Measurements from ENCODE around the gene BZW1. TPM values are rescaled to one million over a fixed set of nuclear protein-coding genes. Genes with fewer than 3 reads are reported as not detected.

Gene BZW1
- total and polyA plus RNA-seq, 4 donors: 37.4 to 226 (median 170) TPM

- DNase-seq: no peak
- TF ChIP-seq CTCF (IDR thresholded peaks at IDR 0.05; ENCODE audit: control extremely low read depth, extremely low read depth): no peak
- Histone ChIP-seq H3K9ac (ENCODE audit: insufficient read depth in 1 of 2, low read length in 2 of 2) (no peak overlapping the region), H3K36me3 (ENCODE audit: control insufficient read depth in 4 of 4, insufficient read depth in 4 of 4, low read length in 4 of 4) (peaks cover 8 to 10% (median 9%) of the 10 kb centered on the region in 4 donors), H3K4me1 (ENCODE audit: control insufficient read depth in 5 of 5, insufficient read depth in 5 of 5, low read length in 5 of 5) (no peaks in the 10 kb centered on the region), H3K27me3 (ENCODE audit: control insufficient read depth in 3 of 3, insufficient read depth in 3 of 3, low read length in 2 of 3) (no peaks in the 10 kb centered on the region), H3K4me3 (no peak overlapping the region), H3K9me3 (ENCODE audit: control insufficient read depth in 4 of 4, insufficient read depth in 3 of 4, low read length in 3 of 4) (no peaks in the 10 kb centered on the region), H3K27ac (ENCODE audit: low read depth in 1 of 2, low read length in 1 of 2) (no peak overlapping the region)
- no peak for ATAC-seq (ENCODE audit: insufficient read depth, low FRiP score)
Measured at GRCh38 chr2:200847269-200847668, 35.6 kb downstream of the BZW1 start.

DNA sequence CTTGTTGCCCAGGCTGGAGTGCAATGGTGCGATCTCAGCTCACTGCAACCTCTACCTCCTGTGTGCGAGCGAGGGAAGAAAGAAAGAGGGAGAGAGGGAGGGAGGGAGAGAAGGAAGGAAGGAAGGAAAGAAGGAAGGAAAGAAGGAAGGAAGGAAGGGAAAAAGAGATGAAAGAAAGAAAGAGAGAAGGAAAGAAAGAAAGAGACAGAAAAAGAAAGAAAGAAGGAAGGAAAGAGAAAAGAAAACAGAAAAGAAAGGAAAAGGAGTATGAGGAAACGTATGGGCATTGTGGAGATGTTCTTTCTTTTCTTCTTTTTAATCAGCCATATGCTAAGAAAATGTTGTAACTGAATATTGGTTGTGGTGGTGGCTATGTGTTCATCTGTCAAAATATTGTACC is 36.2 kb downstream of the BZW1 start:
- no peak overlapping the region for H3K27ac ChIP-seq (ENCODE audit: low read depth in 1 of 2, low read length in 1 of 2)
- H3K4me3 ChIP-seq: no peak overlapping the region
- ATAC-seq (ENCODE audit: insufficient read depth, low FRiP score) (no peak), DNase-seq (no peak)
- no peak overlapping the region for H3K9ac ChIP-seq (ENCODE audit: insufficient read depth in 1 of 2, low read length in 2 of 2)
- H3K36me3 ChIP-seq (ENCODE audit: control insufficient read depth in 4 of 4, insufficient read depth in 4 of 4, low read length in 4 of 4): peaks cover 13 to 17% (median 14%) of the 10 kb centered on the region in 4 donors
- no peaks in the 10 kb centered on the region for H3K4me1 ChIP-seq (ENCODE audit: control insufficient read depth in 5 of 5, insufficient read depth in 5 of 5, low read length in 5 of 5)
- H3K9me3 ChIP-seq (ENCODE audit: control insufficient read depth in 4 of 4, insufficient read depth in 3 of 4, low read length in 3 of 4): no peaks in the 10 kb centered on the region
- H3K27me3 ChIP-seq (ENCODE audit: control insufficient read depth in 3 of 3, insufficient read depth in 3 of 3, low read length in 2 of 3): no peaks in the 10 kb centered on the region
- 79 to 93% methylated on average over 4 of the region's 4 CpGs for WGBS, 2 donors
- TF ChIP-seq CTCF (IDR thresholded peaks at IDR 0.05; ENCODE audit: control extremely low read depth, extremely low read depth): no peak

DNA sequence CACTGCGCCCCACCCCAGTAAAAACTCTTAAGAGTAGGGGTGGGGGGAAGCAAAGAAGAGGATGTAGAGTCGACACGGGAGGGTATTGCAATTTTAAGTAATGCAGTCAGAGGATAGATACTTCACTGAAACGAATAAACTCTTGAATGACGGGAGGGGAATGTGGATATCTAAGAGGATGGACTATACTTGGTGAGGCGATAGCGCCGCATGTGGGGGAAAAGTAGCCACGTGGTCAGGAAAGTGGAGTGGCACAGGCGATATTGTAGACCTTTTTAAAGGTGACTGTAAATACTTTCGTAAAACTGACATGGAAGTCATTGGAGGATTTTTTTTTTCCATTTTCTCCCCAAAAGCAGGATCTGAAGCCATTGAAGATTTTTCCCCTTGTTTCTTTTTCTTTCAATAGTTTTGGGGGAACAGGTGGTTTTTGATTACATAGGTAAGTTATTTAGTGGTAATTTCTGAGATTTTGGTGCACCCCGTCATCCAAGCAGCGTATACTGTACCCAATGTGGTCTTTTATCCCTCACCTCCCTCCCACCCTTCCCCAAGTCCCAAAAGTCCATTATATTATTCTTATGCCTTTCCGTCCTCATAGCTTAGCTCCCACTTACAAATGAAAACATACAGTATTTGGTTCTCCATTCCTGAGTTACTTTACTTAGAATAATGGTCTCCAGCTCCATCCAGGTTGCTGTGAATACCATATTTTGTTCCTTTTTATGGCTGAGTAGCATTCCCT is 39.0 kb downstream of the BZW1 start:
- WGBS, 2 donors: 88 to 90% methylated on average over 14 of the region's 14 CpGs
- Histone ChIP-seq H3K36me3 (ENCODE audit: control insufficient read depth in 4 of 4, insufficient read depth in 4 of 4, low read length in 4 of 4) (peaks cover 26 to 38% (median 35%) of the 10 kb centered on the region in 4 donors), H3K9me3 (ENCODE audit: control insufficient read depth in 4 of 4, insufficient read depth in 3 of 4, low read length in 3 of 4) (no peaks in the 10 kb centered on the region), H3K4me1 (ENCODE audit: control insufficient read depth in 5 of 5, insufficient read depth in 5 of 5, low read length in 5 of 5) (no peaks in the 10 kb centered on the region), H3K4me3 (no peak overlapping the region), H3K27me3 (ENCODE audit: control insufficient read depth in 3 of 3, insufficient read depth in 3 of 3, low read length in 2 of 3) (no peaks in the 10 kb centered on the region), H3K9ac (ENCODE audit: insufficient read depth in 1 of 2, low read length in 2 of 2) (no peak overlapping the region), H3K27ac (ENCODE audit: low read depth in 1 of 2, low read length in 1 of 2) (no peak overlapping the region)
- TF ChIP-seq CTCF (IDR thresholded peaks at IDR 0.05; ENCODE audit: control extremely low read depth, extremely low read depth): no peak
- ATAC-seq (ENCODE audit: insufficient read depth, low FRiP score) (no peak), DNase-seq (no peak)

All from lung (tissue), 12 donors.